GM21786 (cell line): ENCODE measurements around the gene OTOR.

ENCODE experiments used
- ATAC-seq: cut with Tn5 transposase; IDR thresholded peaks from one replicate; pipeline ENCODE4 v1.9.1; 2021; ENCODE audit not compliant: unreplicated experiment

The OTOR gene

GRCh38 chr20:16747291-16747811, 807 bp upstream of the OTOR start:
- no peak for ATAC-seq

- no peak for ATAC-seq
These were observed 1.4 kb downstream of the OTOR start for GRCh38 chr20:16749573-16749972.

- ATAC-seq = no peak
These were observed 3.9 kb downstream of the OTOR start for GRCh38 chr20:16752082-16752481.

GRCh38 chr20:16752901-16753300, 4.7 kb downstream of the OTOR start:
- no peak for ATAC-seq

- no peak for ATAC-seq
These were observed 10.5 kb downstream of the OTOR start for GRCh38 chr20:16758454-16759180.

- no peak for ATAC-seq
These were observed 11.0 kb downstream of the OTOR start for GRCh38 chr20:16759181-16759563.

- no peak for ATAC-seq
These were observed 12.5 kb downstream of the OTOR start for GRCh38 chr20:16760431-16761304.

GRCh38 chr20:16761305-16761829, 13.2 kb downstream of the OTOR start:
- ATAC-seq = no peak

GRCh38 chr20:16764560-16764959, 16.4 kb downstream of the OTOR start:
- ATAC-seq = no peak

GRCh38 chr20:16771213-16771612, 23.1 kb downstream of the OTOR start:
- ATAC-seq = no peak

GRCh38 chr20:16775961-16776360, 27.8 kb downstream of the OTOR start:
- no peak for ATAC-seq

- ATAC-seq = no peak
These were observed 29.0 kb downstream of the OTOR start for GRCh38 chr20:16777126-16777525.

- ATAC-seq = no peak
These were observed 30.0 kb downstream of the OTOR start for GRCh38 chr20:16778159-16778558.

GRCh38 chr20:16781496-16781895, 33.3 kb downstream of the OTOR start:
- ATAC-seq = no peak

GRCh38 chr20:16785226-16785625, 37.1 kb downstream of the OTOR start:
- ATAC-seq = no peak
